GM18868 (cell line): ENCODE results near the gene ATL2.
"Not testable (repeated sequence)": the region's sequence is repeated elsewhere in the genome, so short reads cannot be mapped to it uniquely, and the experiment has no call there.

Experiments
- ATAC-seq: cut with Tn5 transposase; IDR thresholded peaks from one replicate; pipeline ENCODE4 v1.9.1; 2021; ENCODE audit warnings: mild to moderate bottlenecking, moderate library complexity; ENCODE audit not compliant: unreplicated experiment

ATL2 gene

GRCh38 chr2:38377050-38377828 lies at the start of gene ATL2:
Gene ATL2 (minus strand): TSS chr2:38377273. CDS start chr2:38377260, 13 bp downstream.
- peak; percentile 87 for ATAC-seq

GRCh38 chr2:38423763-38424162 lies 46.7 kb upstream of the ATL2 start:
- no peak for ATAC-seq

- no peak for ATAC-seq
Measured at GRCh38 chr2:38421274-38422056, 44.4 kb upstream of the ATL2 start.

- no peak for ATAC-seq
Measured at GRCh38 chr2:38419499-38419898, 42.4 kb upstream of the ATL2 start.

- no peak for ATAC-seq
Measured at GRCh38 chr2:38418735-38419134, 41.7 kb upstream of the ATL2 start.

- ATAC-seq: no peak
Measured at GRCh38 chr2:38417745-38418689, 40.9 kb upstream of the ATL2 start.

GRCh38 chr2:38416296-38417036 lies 39.4 kb upstream of the ATL2 start:
- ATAC-seq: no peak

- no peak for ATAC-seq
Measured at GRCh38 chr2:38415728-38416291, 38.7 kb upstream of the ATL2 start.

- ATAC-seq: no peak
Measured at GRCh38 chr2:38415023-38415422, 38.0 kb upstream of the ATL2 start.

- not testable (repeated sequence) for ATAC-seq
Measured at GRCh38 chr2:38412235-38412871, 35.3 kb upstream of the ATL2 start.

- peak; percentile 73 for ATAC-seq
Measured at GRCh38 chr2:38409156-38410102, 32.4 kb upstream of the ATL2 start.

GRCh38 chr2:38407111-38407682 lies 30.1 kb upstream of the ATL2 start:
- no peak for ATAC-seq

- no peak for ATAC-seq
Measured at GRCh38 chr2:38406597-38407110, 29.6 kb upstream of the ATL2 start.

GRCh38 chr2:38405917-38406596 lies 29.0 kb upstream of the ATL2 start:
- no peak for ATAC-seq

GRCh38 chr2:38400513-38400912 lies 23.4 kb upstream of the ATL2 start:
- ATAC-seq: no peak

- no peak for ATAC-seq
Measured at GRCh38 chr2:38398739-38399138, 21.7 kb upstream of the ATL2 start.

GRCh38 chr2:38394903-38395341 lies 17.8 kb upstream of the ATL2 start:
- ATAC-seq: no peak
